ENCODE measurements around the gene DGAT2. TPM values are rescaled to one million over a fixed set of nuclear protein-coding genes. Genes with fewer than 3 reads are reported as not detected.

DGAT2 gene
- total and polyA plus RNA-seq, 8 donors, result 0.56 to 15.7 (median 2.2) TPM

- DNase-seq (no peak), FAIRE-seq (no peak), ATAC-seq (no peak)
- TF ChIP-seq, protein P1, sequence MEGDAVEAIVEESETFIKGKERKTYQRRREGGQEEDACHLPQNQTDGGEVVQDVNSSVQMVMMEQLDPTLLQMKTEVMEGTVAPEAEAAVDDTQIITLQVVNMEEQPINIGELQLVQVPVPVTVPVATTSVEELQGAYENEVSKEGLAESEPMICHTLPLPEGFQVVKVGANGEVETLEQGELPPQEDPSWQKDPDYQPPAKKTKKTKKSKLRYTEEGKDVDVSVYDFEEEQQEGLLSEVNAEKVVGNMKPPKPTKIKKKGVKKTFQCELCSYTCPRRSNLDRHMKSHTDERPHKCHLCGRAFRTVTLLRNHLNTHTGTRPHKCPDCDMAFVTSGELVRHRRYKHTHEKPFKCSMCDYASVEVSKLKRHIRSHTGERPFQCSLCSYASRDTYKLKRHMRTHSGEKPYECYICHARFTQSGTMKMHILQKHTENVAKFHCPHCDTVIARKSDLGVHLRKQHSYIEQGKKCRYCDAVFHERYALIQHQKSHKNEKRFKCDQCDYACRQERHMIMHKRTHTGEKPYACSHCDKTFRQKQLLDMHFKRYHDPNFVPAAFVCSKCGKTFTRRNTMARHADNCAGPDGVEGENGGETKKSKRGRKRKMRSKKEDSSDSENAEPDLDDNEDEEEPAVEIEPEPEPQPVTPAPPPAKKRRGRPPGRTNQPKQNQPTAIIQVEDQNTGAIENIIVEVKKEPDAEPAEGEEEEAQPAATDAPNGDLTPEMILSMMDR (IDR thresholded peaks at IDR 0.05), result no peak
- Histone ChIP-seq H3K4me3 (no peak overlapping the region), H3K9me3 (no peaks in the 10 kb centered on the region), H3K27me3 (no peaks in the 10 kb centered on the region), H3K4me1 (peaks cover 5 to 20% (median 14%) of the 10 kb centered on the region in 3 donors), H3K27ac (no peak overlapping the region), H3K36me3 (no peaks in the 10 kb centered on the region)
- intact Hi-C loops (cut with DNase I), result no loop called here
- 9 to 14% methylated on average over 1 of the region's 1 CpG for WGBS, 2 donors
These were observed 71.9 kb downstream of the DGAT2 start for GRCh38 chr11:75840522-75840921.

GRCh38 chr11:75841739-75842138 is 73.2 kb downstream of the DGAT2 start:
- H3K36me3 ChIP-seq, result no peaks in the 10 kb centered on the region
- WGBS, 2 donors, result 90 to 91% methylated on average over 2 of the region's 2 CpGs
- peaks cover 5 to 20% (median 14%) of the 10 kb centered on the region in 3 donors for H3K4me1 ChIP-seq
- no peak overlapping the region for H3K27ac ChIP-seq
- H3K4me3 ChIP-seq, result no peak overlapping the region
- TF ChIP-seq, protein P1 (IDR thresholded peaks at IDR 0.05), result no peak
- no peaks in the 10 kb centered on the region for H3K9me3 ChIP-seq
- no peak for ATAC-seq
- DNase-seq, result no peak
- no peak for FAIRE-seq
- H3K27me3 ChIP-seq, result no peaks in the 10 kb centered on the region
- intact Hi-C loops (cut with DNase I), result no loop called here

DNA sequence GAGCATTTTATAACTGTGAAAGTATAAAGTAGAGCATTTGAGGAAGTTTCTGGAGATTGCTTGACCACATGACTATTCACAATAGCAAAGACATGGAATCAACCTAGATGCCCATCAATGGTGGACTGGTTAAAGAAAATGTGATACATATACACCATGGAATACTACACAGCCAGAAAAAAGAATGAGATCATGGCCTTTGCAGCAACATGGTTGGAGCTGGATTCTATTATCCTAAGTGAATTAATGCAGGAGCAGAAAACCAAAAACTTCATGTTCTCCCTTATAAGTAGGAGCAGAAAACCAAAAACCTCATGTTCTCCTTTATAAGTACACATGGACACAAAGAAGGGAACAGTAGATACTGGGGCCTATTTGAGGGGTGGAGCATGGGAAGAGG is 76.7 kb downstream of the DGAT2 start:
- no peak overlapping the region for H3K4me3 ChIP-seq
- no peak overlapping the region for H3K27ac ChIP-seq
- ATAC-seq (no peak), DNase-seq (no peak), FAIRE-seq (no peak)
- H3K27me3 ChIP-seq, result no peaks in the 10 kb centered on the region
- TF ChIP-seq, protein P1 (IDR thresholded peaks at IDR 0.05), result no peak
- intact Hi-C loops (cut with DNase I), result no loop called here
- peaks cover 5 to 13% (median 9%) of the 10 kb centered on the region in 3 donors for H3K4me1 ChIP-seq
- no peaks in the 10 kb centered on the region for H3K9me3 ChIP-seq
- H3K36me3 ChIP-seq, result no peaks in the 10 kb centered on the region

DNA sequence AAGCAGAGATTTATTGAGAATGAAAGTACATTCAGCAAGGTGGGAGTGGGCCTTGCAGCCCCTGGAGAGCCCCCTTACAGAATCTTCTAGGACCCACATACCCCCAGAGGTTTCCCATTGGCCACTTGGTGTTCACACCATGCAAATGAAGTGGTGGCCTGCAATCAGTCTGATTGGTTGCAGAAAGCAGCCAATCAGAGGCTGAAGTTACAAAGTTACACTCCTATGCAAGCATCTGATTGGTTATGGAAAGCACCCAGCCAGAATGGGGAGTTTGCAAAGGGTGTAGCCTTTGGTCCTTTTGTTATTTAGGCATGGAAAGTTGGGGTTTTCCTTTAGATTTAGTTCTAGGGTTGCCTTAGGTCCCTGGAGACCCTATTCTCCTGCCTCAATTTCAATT is 81.3 kb downstream of the DGAT2 start:
- TF ChIP-seq, protein P1 (IDR thresholded peaks at IDR 0.05), result no peak
- no peak overlapping the region for H3K4me3 ChIP-seq
- H3K9me3 ChIP-seq, result no peaks in the 10 kb centered on the region
- H3K36me3 ChIP-seq, result no peaks in the 10 kb centered on the region
- no peaks in the 10 kb centered on the region for H3K27me3 ChIP-seq
- DNase-seq, result no peak
- no peak for FAIRE-seq
- no peak overlapping the region for H3K27ac ChIP-seq
- H3K4me1 ChIP-seq, result peaks cover 0 to 6% (median 0%) of the 10 kb centered on the region in 3 donors
- intact Hi-C loops (cut with DNase I), result no loop called here
- ATAC-seq, result no peak

GRCh38 chr11:75850787-75851186 is 82.2 kb downstream of the DGAT2 start:
- TF ChIP-seq, protein P1 (IDR thresholded peaks at IDR 0.05), result no peak
- DNase-seq (no peak), ATAC-seq (peak in 1 of 4 donors; percentile 29), FAIRE-seq (no peak)
- peaks cover 0 to 6% (median 0%) of the 10 kb centered on the region in 3 donors for H3K4me1 ChIP-seq
- H3K27ac ChIP-seq, result no peak overlapping the region
- no peaks in the 10 kb centered on the region for H3K27me3 ChIP-seq
- intact Hi-C loops (cut with DNase I), result no loop called here
- H3K36me3 ChIP-seq, result no peaks in the 10 kb centered on the region
- no peaks in the 10 kb centered on the region for H3K9me3 ChIP-seq
- H3K4me3 ChIP-seq, result no peak overlapping the region
- 62 to 64% methylated on average over 3 of the region's 3 CpGs for WGBS, 2 donors

Other genes starting within 250 kb of the DGAT2 start
- 10 to 100 TPM; 24.3 to 72.7 (median 31.8) TPM for gene GDPD5, start 242.8 kb upstream of the DGAT2 start, total RNA-seq
- gene GDPD5, start 242.8 kb upstream of the DGAT2 start, polyA plus RNA-seq, result 10 to 100 TPM; 33.4 to 92.9 TPM
- 10 to 100 TPM in 5 of 6 donors, 1 to 10 TPM in 1; 9.3 to 87.7 (median 18.2) TPM for gene SERPINH1, start 206.5 kb upstream of the DGAT2 start, total RNA-seq
- 10 to 100 TPM; 22.7 to 25.9 TPM for gene SERPINH1, start 206.5 kb upstream of the DGAT2 start, polyA plus RNA-seq
- gene MAP6, start 99.7 kb upstream of the DGAT2 start, total RNA-seq, result 1 to 10 TPM in 5 of 6 donors, under 1 TPM in 1; 0.88 to 3.2 (median 2.0) TPM
- 10 to 100 TPM in 1 of 2 donors, 1 to 10 TPM in 1; 4.2 to 17.4 TPM for gene MAP6, start 99.7 kb upstream of the DGAT2 start, polyA plus RNA-seq
- under 1 TPM in 1 of 6 donors, not detected in 5; 0.09 TPM for gene MOGAT2, start 50.9 kb upstream of the DGAT2 start, total RNA-seq
- under 1 TPM; 0.08 to 0.09 TPM for gene MOGAT2, start 50.9 kb upstream of the DGAT2 start, polyA plus RNA-seq
- 10 to 100 TPM in 2 of 6 donors, 1 to 10 TPM in 4; 5.1 to 17.2 (median 8.6) TPM for gene UVRAG, start 46.4 kb downstream of the DGAT2 start, total RNA-seq
- 1 to 10 TPM; 3.3 to 5.7 TPM for gene UVRAG, start 46.4 kb downstream of the DGAT2 start, polyA plus RNA-seq